Adrenal gland (tissue), 5 donors: ENCODE measurements around the gene IL1RL2.

Experiments used
- CTCF ChIP-seq, 6 experiments: fragments of 450-650 bp in 4 of 6; fragments of 200-600 bp in 2 of 6; sonication (generic) in 1 of 6; IDR thresholded peaks; 1 replicate in 5 of 6; 2 replicates in 1 of 6; pipeline versions ENCODE4 v1.5.1 to v1.8.0; 2016 to 2021; ENCODE audit warnings: antibody characterized with exemption in 6 of 6, mild to moderate bottlenecking in 2 of 6, moderate library complexity in 1 of 6
- POLR2A ChIP-seq, 2 donors: fragments of 450-650 bp; IDR thresholded peaks; one replicate each; pipeline ENCODE4 v1.6.1; 2017; ENCODE audit warnings: antibody characterized with exemption in 2 of 2, mild to moderate bottlenecking in 2 of 2, moderate library complexity in 1 of 2
- donor health status: DM: no; HTN: no; CAD: no.

- no peak for TF ChIP-seq CTCF (IDR thresholded peaks at IDR 0.05)
- TF ChIP-seq POLR2A (IDR thresholded peaks at IDR 0.05): no peak
These were observed 48.2 kb downstream of the IL1RL2 start for GRCh38 chr2:102235042-102235473.
